OCI-LY1 (cell line): Measurements from ENCODE around the gene KIAA1549.

Source experiments
- EZH2 ChIP-seq: fragments of 200-600 bp; sonication (generic), shearing (Covaris generic); IDR thresholded peaks from 2 replicates; pipeline ENCODE4 v1.8.0; 2017; ENCODE audit warnings: borderline replicate concordance, mixed run types, mild to moderate bottlenecking, antibody characterized with exemption, low read length, moderate library complexity, mixed read lengths
- TF ChIP-seq, protein P1 (sequence below): fragments of 200-600 bp; sonication (generic), shearing (Covaris generic); IDR thresholded peaks from 2 replicates; pipeline ENCODE4 v1.5.1; 2017; ENCODE audit warnings: mild to moderate bottlenecking, antibody characterized with exemption, low read length, moderate library complexity, mixed read lengths

DNA sequence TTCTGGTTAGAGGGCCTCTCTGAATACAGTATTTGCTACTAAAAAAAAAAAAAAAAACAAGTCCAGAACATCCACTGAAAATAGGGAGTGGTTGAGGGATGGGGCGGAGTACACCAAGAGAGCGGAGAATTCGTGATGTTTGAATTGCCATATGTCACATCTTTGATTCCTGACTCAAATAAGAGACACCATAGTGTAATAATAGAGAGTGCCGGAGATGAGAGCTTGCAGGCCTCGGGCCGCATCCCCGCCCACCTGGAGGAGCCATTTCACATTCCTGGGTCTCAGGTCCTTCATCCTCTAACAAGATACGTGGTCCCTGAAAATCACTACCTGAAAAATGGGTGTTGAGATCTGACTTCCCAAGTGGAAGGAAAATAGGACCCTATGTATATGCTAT is 46.8 kb downstream of the KIAA1549 start:
- TF ChIP-seq, protein P1, sequence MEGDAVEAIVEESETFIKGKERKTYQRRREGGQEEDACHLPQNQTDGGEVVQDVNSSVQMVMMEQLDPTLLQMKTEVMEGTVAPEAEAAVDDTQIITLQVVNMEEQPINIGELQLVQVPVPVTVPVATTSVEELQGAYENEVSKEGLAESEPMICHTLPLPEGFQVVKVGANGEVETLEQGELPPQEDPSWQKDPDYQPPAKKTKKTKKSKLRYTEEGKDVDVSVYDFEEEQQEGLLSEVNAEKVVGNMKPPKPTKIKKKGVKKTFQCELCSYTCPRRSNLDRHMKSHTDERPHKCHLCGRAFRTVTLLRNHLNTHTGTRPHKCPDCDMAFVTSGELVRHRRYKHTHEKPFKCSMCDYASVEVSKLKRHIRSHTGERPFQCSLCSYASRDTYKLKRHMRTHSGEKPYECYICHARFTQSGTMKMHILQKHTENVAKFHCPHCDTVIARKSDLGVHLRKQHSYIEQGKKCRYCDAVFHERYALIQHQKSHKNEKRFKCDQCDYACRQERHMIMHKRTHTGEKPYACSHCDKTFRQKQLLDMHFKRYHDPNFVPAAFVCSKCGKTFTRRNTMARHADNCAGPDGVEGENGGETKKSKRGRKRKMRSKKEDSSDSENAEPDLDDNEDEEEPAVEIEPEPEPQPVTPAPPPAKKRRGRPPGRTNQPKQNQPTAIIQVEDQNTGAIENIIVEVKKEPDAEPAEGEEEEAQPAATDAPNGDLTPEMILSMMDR: no peak
- TF ChIP-seq EZH2: no peak
